Measurements from ENCODE around the gene AFF2.

AFF2 gene

DNA sequence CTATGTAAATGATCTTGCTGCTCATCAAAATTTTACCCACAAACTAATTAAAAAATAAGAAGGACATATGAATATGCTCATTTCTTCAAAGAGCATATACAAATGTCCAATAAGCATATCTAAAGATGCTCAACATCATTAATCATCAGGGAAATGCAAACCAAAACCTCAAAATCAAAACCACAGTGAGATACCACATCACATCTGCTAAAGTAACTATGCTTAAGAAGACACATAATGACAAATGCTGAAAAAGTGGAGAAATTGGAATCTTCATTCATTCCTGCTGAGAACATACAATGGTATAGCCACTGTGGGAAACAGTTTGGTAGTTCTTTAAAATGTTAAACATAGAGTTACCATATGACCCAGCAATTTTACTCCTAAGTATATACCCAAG lies 81.9 kb downstream of the AFF2 start:
- DNase-seq (ENCODE audit: low read depth in 2 of 2), result no peak

DNA sequence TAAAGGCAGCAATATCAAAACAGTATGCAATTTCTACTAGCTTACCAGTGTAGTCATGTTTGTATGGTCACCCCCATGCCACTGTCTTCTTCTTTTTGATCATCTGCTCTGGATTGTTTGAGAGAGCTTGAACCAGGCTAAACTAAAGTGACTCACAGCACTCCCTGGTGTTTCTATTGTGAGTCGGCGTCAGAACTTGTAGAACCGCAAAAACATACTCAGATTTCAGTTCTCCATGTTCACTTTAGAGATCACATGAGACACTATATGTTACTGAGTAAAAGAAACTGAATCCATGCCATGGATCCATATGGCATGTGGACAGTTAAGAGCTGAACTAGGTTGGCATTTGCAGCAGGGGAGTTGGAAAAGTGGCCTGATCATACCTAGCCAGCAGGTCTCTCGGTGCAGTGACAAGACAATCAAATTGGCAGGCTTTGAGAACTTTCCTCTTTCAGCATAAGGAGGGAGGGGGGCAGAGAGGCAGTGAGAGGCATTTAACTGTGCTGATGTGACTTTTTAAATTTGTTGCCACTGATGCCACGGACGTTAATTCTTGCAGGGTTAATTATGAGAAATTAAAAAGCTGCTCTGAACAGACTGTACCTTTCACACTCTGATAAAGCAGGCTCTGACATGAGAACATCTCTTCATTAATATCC lies 88.4 kb downstream of the AFF2 start:
- DNase-seq (ENCODE audit: low read depth in 2 of 2), result no peak

DNA sequence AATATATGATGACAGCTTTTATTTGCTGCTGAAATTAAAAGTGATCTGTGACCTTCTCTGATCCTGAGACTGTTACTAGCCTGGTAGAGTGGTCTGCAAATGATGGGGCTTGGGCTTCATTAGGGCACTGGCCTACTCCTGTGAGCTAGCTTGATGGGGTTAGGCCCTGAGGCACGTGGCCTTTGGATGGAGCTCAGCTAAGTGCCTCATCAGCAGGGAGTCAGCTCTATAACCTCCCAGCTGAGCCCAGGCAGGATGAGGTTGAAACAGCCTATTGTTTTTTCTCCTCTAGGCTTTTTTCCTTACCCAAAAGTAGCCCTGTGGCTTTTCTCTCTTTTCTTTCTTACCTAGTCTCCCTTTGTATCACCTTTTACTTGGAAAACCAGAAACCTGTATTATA lies 92.2 kb downstream of the AFF2 start:
- DNase-seq (ENCODE audit: low read depth in 2 of 2), result no peak

DNA sequence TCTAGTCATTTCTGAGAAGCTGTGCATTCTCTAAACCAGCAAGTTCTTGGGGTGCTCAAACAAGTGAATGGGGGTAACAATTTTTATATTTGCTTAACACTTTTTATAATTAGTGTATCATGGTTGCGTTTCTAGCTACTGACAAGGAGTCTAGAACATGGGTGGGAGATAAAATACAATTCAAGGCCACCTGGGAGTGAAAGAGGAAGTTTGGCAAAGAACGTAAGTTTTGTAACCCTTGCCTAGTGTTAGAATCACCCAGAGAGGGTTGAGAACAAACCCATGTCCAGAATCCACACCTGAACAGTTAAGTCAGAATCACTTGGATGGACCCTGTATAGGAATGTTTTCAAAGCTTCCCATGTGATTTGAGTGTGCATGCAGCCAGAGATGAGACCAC lies 92.7 kb downstream of the AFF2 start:
- no peak for DNase-seq (ENCODE audit: low read depth in 2 of 2)

DNA sequence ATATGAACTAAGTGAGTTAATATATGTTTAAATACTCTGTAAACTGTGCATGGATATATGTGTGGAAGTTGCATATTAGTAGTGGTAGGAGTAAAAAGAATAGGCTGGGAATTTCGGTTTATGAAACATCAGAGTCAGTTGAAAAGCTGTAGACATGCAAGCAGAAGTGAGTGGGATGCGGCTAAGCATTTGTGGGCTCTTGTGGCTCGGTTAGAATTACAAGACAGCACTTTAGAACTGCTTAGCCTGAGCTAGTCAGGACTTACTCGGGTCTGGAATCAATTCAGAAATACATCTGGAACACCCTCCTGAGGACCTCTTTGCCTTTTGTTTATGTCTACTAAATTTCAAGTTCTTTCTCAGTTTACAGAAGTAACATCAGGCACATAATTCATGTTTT lies 93.6 kb downstream of the AFF2 start:
- no peak for DNase-seq (ENCODE audit: low read depth in 2 of 2)

DNA sequence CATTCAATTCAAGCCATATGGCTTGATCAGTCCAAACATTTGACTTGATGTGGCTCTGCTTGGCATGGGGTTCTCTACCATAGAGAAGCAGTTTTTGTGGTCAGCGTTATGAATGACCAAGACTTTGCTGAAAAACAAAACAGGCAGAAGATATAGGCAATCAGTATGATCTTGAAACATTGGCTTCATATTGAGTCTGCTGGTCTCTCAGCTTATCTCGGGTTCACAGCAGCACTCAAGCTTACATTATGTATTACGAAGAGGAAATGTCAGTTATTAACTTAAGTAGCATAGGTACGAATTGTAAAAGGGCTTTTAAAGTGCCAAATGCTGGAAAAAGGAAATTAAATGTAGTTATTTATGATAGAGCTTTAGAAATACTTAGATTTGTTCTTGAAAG lies 99.0 kb downstream of the AFF2 start:
- DNase-seq (ENCODE audit: low read depth in 2 of 2), result no peak

DNA sequence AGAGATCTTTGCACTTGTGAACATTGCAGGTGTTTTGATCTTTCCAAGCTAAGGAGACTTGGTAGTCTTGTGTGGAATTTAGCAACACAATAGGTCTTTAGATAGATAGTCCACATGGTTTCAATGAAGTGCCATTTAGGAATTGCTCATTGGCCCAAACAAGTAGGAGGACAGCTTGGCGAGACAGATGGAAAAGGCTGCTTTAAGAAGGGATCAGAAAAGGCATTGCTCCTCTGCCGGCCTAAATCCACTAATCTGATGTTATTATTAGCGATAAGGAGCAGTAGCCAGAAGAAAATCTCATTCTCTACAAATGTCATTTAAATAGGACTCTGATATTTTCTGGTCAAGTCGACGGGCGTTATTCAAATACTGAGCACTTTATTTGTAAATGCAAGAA lies 99.7 kb downstream of the AFF2 start:
- DNase-seq (ENCODE audit: low read depth in 2 of 2), result no peak

DNA sequence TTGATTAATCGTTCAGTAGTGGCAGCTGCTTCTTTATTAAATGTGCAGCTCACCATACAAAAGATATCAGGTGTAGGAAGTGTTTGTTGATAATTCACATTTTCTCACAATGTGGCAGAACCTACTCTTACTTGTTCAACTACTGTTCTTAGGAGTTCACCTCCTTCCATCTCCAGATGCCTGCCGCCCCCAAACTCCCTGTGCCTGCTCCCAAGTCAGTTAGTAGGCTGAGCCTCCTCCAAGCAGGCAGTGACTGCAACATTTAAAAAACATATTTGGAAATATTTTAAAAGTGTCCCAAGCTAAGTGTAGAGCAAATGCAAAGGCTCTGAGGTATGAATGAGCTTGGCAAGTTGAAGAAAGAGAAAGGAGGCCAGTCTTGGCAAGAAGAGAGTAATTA lies 100.2 kb downstream of the AFF2 start:
- no peak for DNase-seq (ENCODE audit: low read depth in 2 of 2)

DNA sequence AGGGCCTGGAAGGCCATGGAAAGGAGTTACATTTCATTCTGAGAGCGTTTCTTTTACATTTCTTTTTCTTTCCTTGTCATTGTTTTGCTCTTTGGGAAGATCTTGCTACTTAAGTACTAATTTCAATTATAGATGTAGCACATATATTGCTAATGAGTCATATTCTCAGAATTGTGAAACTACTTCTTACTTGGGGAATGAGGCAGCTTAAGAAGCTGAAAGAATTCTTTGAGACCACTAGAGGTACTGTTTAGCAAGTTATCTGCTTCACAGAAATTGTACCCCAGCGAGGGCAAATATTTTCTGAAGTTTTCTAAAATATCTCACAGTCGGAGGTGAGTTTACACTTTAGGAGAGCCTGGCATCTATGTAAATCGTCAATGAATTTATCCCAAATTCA lies 100.6 kb downstream of the AFF2 start:
- no peak for DNase-seq (ENCODE audit: low read depth in 2 of 2)

DNA sequence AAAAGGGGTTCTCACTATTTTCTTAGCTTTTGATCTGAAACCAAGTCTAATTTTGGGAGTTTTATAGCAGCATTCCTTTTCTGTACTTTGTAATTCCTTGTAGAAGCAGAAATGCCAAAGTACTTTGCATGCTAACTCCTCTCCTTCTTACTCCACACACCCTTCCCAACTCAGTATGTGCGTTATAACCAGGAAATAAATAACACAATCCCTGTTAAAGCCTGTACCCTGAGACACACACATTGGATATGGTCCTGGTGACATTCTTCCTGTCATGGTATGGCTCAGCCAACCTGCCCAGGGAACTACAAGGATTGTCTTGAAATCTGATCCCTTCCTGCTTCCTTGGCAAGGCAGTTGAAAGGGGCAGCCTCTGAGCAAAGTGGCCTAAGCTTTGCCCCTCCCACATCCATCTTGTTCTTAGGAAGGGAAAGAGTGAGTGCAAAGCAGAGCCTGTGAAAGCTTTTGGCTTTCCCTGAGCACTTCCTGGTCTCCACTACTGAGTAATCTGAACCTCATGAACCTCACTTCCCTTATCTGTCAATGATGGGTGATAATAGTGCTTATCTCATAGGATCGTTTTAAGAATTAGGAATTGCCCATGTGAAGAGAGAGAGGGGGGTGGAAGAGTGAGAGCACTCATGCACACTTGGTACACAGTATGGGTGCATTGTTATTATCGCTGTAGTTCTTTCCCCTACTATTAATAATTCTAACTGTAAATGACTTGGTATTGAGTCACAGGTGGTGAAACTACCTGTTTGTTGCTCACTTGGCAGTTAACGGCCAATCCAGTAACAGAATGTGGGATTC lies 109.3 kb downstream of the AFF2 start:
- no peak for DNase-seq (ENCODE audit: low read depth in 2 of 2)

DNA sequence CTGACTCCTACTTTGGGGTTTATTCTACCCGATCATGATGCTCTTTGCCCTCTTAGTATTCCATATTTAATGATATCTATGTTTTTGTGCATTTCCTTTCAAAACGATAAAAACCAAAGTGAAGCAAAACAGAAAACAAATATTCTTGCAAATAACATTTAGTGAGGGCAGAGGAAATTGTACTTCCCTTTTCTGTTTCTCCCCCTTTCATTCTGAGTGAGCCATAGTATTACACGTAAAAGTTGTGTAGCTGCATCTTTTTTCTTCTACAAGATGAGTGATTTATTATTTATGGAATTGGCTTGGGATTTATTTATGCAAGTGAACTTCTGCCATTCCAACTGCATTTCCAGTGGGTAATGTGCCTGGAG lies 109.9 kb downstream of the AFF2 start:
- DNase-seq (ENCODE audit: low read depth in 2 of 2), result no peak

DNA sequence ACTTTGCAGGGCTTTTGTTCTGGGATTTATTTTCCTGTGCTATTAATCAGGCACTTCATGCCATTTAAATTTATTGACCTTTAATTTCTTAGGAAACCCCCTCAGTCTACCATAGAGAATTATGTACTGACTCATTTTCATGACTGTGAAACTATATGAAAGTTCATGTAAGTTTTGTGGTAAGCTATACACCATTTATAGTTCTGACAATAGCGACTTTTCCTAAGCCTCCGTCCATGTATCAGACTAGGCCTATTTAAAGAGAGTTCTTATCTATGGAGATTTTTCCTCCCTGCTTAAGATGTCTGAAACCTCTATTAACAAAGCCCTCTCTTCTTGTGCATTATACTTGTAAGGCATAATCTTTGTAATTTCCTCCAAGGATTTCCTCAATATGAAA lies 111.6 kb downstream of the AFF2 start:
- DNase-seq (ENCODE audit: low read depth in 2 of 2), result no peak

DNA sequence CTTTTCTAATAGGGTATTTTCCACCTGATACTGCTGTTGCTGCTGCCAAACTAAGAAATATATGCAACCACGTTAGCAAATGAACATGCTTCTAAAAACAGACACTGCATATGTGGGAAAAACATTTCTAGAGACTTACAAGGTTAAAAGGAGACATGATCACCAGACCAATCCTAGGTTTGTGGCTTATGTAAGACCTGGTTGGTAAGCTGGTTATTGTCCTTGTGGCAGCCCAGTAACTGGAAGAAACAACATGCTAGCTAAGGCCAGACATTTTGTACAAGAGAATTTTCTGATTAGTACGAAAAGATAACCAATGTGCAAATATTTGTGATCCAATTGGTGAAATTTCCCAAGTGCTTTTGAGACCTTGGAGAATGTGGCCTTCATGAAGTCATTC lies 112.0 kb downstream of the AFF2 start:
- no peak for DNase-seq (ENCODE audit: low read depth in 2 of 2)

DNA sequence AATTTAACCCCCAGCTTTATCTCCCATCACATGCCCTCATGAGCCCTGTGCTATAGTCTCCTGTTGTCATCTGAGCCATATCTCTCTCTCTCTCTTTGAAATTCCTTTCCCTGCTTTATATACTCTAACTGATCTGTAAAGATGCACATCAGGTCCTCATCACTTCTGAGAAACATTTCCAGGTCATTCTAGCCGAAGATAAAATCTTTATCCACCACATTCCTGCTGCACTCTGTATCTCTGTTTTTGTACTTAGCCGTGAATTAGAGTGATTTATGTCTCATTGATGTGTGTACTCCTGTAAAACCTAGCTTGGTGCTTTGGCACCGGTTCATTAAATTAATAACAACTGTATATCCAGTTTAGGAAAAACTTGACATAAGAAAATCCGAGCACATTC lies 113.2 kb downstream of the AFF2 start:
- DNase-seq (ENCODE audit: low read depth in 2 of 2), result no peak

DNA sequence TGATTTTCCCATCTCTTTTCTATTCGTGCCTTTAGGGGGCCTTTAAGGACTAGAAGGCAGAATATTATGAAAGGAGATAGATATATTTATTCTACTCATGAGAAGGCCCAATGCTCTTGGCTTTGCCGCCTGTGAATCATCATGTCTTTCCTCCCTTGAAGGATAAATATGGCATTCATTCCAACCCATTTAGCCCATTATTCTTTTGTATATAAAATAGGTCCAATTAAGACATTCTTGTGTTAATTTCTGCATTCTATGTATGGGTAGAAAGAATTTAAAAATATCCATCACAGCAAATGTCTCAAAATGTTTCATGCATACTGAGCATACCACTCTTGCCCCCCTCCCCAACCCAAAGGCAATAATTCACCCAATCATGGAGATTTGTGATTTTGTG lies 115.1 kb downstream of the AFF2 start:
- DNase-seq (ENCODE audit: low read depth in 2 of 2), result no peak

DNA sequence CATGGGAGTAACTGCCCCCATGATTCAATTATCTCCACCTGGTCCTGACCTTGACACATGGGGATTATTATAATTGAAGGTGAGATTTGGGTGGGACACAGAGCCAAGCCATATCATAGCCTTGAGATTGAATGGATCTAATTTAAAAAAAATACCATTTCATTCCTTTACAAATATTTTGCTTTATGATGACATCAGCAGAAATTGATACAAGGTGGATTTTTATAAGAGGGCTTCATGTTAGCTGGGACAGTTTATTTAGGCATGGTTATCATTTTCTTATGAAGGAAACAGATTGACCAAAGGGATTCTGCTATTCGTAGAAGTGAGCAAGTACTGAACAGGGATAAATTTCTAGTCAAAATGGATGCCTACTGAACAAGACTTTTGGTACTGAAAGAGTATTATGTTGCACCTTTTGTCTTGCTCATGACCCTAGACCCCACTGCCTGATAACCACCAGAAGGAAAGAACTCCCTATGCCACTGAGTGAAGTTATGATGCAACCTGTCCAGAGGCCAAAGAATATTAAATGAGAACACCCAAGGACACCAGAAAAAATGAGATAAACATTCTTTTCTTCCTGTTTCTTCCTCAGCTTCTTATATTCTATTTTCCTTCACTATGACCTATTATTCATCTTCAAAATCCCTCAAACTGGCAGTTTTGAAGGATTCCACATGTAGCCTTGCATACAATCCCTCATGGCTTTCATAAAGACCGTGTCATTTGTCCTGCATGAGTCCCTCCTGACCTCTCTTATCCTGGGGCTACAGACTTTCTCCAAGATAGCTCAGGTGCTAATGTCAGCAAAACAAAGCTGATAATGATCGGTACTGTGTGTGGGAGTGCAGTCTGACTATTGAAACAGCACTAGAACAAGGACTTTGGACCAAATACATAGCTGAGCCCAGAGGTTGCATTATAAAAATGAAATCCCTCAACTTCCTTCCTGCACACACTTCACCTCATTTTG lies 118.3 kb downstream of the AFF2 start:
- no peak for DNase-seq (ENCODE audit: low read depth in 2 of 2)

DNA sequence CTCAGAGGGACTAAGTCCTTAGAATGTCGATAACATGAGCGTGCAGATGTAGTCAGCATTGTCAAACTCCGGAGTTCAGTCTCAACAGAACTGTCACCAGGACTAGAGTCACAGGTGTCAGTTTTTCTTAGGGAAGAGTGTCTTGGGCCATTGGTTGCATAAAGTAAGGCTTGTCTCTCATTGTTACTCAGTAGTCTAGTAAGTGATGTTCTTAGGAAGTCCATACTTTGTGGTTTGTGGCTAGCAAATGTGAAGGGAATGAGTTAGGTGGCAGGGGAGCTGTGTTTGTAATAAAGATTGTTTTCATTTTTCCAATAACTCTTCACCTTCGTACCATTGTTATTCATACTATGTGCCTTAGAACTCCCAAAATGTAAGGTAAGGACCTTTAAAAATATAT lies 119.6 kb downstream of the AFF2 start:
- no peak for DNase-seq (ENCODE audit: low read depth in 2 of 2)

DNA sequence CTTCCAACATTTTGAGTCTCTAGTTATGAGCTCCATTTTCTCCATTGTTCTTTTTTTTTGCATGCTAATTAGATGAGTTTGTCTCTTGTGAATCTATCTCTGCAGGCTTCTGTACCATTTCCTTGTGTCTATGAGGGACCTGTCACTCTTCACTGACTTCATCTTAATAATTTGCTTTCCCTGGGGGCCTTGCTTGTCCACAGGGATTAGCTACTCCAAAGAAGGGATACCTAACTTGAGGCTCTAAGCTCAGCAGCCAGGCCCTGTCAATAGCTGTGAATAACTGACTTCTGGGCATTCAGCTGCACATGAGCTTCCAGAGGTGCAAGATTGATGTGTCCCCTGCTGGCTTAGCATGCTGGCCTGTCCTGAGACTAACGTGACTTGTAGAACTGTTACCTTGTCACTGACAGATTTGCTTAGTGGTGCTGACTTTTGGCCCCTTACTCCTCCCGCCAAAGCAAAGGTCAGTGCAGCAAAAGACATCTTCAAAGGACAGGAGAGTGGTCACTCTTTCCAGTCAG lies 124.6 kb downstream of the AFF2 start:
- DNase-seq (ENCODE audit: low read depth in 2 of 2), result no peak

DNA sequence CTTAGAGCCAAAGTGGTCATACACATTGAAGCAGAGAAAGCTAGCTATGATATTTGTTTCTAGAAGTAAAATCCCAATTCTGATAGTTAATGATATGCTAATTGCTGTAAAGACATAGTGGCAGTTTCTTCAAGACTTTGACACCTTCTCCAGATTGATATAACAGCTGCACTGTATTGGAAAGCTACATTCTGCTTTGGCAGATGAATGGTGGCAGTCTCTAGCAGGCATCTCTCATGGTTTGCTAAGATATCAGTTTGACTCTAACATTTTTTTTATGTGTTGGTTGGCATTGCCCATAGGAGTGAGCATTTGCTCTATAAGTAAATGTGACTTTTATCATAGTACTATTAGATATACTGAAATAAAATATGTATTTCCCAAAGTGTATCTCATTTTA lies 128.2 kb downstream of the AFF2 start:
- no peak for DNase-seq (ENCODE audit: low read depth in 2 of 2)

DNA sequence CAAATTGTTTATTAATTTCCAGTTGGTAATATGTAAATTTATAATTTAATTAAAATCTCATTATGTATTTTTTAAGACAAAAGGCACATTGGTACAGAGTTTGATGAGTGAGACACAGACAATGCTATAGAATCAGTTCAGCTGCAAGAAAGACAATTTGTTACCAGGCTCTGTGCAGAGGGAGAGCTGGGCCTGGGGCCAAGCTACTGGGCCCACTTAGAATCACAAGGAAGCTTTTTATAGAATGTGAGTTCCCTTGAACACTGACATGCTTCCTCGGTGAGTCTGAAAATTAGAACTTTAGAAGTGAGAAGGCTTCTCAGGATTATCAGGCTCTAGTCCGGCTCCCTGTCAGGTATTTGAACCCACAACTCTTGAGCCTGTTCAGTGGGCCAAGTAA lies 129.0 kb downstream of the AFF2 start:
- DNase-seq (ENCODE audit: low read depth in 2 of 2), result no peak

DNA sequence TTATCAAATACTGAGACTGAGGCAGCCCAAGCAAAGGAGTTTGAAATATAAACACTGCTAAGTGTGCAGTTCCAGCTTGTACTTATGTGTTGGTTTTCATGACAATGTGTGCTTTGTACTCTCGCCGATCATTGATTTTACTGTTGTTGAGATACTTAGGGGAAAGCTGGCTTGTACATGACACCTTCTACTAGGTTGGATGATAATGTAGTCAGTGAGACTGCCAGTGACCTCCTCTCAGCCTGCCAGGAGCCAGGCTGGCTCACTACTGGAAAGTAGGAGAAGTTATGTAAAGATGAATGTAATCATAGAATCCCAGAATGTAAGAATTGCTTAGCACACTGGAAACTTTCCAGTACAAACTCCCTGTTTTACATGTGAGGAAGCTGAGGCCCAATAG lies 132.0 kb downstream of the AFF2 start:
- no peak for DNase-seq (ENCODE audit: low read depth in 2 of 2)

DNA sequence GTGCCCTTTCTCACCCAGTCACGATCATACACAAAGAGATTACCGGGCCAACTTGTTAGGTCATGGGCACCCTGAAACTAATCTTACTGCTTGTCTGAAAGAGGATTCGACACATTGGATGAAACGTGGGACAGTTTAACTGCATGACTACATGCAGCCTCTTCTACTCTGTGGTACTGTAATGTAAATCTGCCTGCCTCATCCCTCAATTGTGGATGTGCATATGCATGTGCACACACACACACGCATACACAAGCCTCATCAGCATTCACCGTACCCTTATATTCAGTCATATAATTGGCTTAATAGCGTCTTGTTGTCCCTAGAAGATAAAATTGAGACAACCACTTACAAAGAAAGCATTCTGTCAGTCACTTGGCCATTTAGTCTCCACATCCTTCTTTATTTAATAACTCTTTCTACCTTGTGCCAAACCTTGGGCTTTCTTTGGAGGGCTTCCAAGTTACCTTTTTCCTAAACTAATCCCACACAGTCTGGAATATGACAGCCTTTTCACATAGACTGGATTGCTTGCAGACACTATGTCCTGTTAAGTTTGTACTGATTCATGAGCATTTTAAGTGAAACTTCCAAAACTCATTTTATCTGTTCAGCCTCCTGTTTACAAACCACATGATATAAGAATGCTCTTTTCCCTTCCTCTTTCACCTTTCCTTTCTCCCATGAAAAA lies 132.9 kb downstream of the AFF2 start:
- DNase-seq (ENCODE audit: low read depth in 2 of 2), result no peak

Measured in fibroblast of skin of left biceps (primary cell).